WTC11 (cell line): ENCODE data around the gene CACNA2D4. TPM values are rescaled to one million over a fixed set of nuclear protein-coding genes. Genes with fewer than 3 reads are reported as not detected.

ENCODE experiments used
- ATAC-seq: fragments of 200-7000 bp; cut with Tn5 transposase; 2 replicates; pipeline ENCODE4 v1.10.0; 2021; ENCODE audit warnings: mild to moderate bottlenecking, moderate library complexity
- CTCF ChIA-PET: fragments of 300-600 bp; sonication (Branson Sonifier 250); formaldehyde crosslinking; loops from one replicate; lab custom pipeline; 2021; ENCODE audit warnings: antibody characterized with exemption; lab: Charles Lee
- POLR2A ChIA-PET: fragments of 350-600 bp; sonication (Branson Sonifier 250); formaldehyde crosslinking; loops from one replicate; lab custom pipeline; 2021; ENCODE audit warnings: antibody characterized with exemption; lab: Charles Lee
- DNase-seq: peaks from one replicate; pipeline ENCODE4 v3.0.0; 2021; ENCODE audit warnings: low spot score
- H3K27ac Mint-ChIP-seq: 2 replicates; pipeline ENCODE4 v1.8.0; 2021; ENCODE audit warnings: mixed read lengths
- H3K27me3 Mint-ChIP-seq: 2 replicates; pipeline ENCODE4 v1.8.0; 2021; ENCODE audit warnings: low read depth, mild to moderate bottlenecking, moderate library complexity, mixed read lengths
- H3K36me3 Mint-ChIP-seq: 2 replicates; pipeline ENCODE4 v1.8.0; 2021; ENCODE audit warnings: mixed read lengths
- H3K4me1 Mint-ChIP-seq: 2 replicates; pipeline ENCODE4 v1.8.0; 2022; ENCODE audit warnings: mixed read lengths
- H3K4me3 Mint-ChIP-seq: 2 replicates; pipeline ENCODE4 v1.8.0; 2021; ENCODE audit warnings: mild to moderate bottlenecking, moderate library complexity, mixed read lengths
- H3K9me3 Mint-ChIP-seq: 2 replicates; pipeline ENCODE4 v1.8.0; 2021; ENCODE audit warnings: mixed read lengths
- CBFB ChIP-seq: sonication (generic); formaldehyde crosslinking; IDR thresholded peaks from 2 replicates; pipeline ENCODE4 v1.8.1; 2022; ENCODE audit warnings: mild to moderate bottlenecking, low read depth, missing genetic modification reagents
- CREB1 ChIP-seq: sonication (generic); formaldehyde crosslinking; IDR thresholded peaks from 2 replicates; pipeline ENCODE4 v1.8.0; 2023; ENCODE audit warnings: mild to moderate bottlenecking, missing genetic modification reagents
- CREM ChIP-seq: sonication (generic); formaldehyde crosslinking; IDR thresholded peaks from 2 replicates; pipeline ENCODE4 v1.8.1; 2022; ENCODE audit warnings: mild to moderate bottlenecking, missing genetic modification reagents, moderate library complexity
- ESRRA ChIP-seq: sonication (generic); formaldehyde crosslinking; IDR thresholded peaks from 2 replicates; pipeline ENCODE4 v1.8.1; 2022; ENCODE audit warnings: mild to moderate bottlenecking, missing genetic modification reagents, borderline replicate concordance
- ETV6 ChIP-seq: sonication (generic); formaldehyde crosslinking; IDR thresholded peaks from 2 replicates; pipeline ENCODE4 v1.8.1; 2022; ENCODE audit warnings: mild to moderate bottlenecking, missing genetic modification reagents
- FOXK1 ChIP-seq: sonication (generic); formaldehyde crosslinking; IDR thresholded peaks from 2 replicates; pipeline ENCODE4 v1.8.0; 2022; ENCODE audit warnings: mild to moderate bottlenecking, moderate library complexity, missing genetic modification reagents
- IRF2 ChIP-seq: sonication (generic); formaldehyde crosslinking; IDR thresholded peaks from 2 replicates; pipeline ENCODE4 v1.8.0; 2022; ENCODE audit warnings: low read depth, missing genetic modification reagents, borderline replicate concordance
- JAZF1 ChIP-seq: fragments of 250-450 bp; sonication (Bioruptor Pico); IDR thresholded peaks from 2 replicates; pipeline ENCODE4 v1.9.0; 2021; ENCODE audit warnings: moderate library complexity, mild to moderate bottlenecking, inconsistent platforms
- KAT7 ChIP-seq: sonication (generic); formaldehyde crosslinking; IDR thresholded peaks from 2 replicates; pipeline ENCODE4 v1.8.1; 2023; ENCODE audit warnings: missing genetic modification reagents, mild to moderate bottlenecking, borderline replicate concordance
- MXD4 ChIP-seq: fragments of 250-450 bp; sonication (Bioruptor Pico); IDR thresholded peaks from 2 replicates; pipeline ENCODE4 v1.8.0; 2021; ENCODE audit warnings: mild to moderate bottlenecking, moderate library complexity, borderline replicate concordance
- NFE2L1 ChIP-seq: sonication (generic); formaldehyde crosslinking; IDR thresholded peaks from 2 replicates; pipeline ENCODE4 v1.8.1; 2023; ENCODE audit warnings: missing genetic modification reagents
- NR3C1 ChIP-seq: sonication (generic); formaldehyde crosslinking; conservative IDR thresholded peaks from 2 replicates; pipeline ENCODE4 v1.8.1; 2023; ENCODE audit warnings: low read depth, mild to moderate bottlenecking, missing genetic modification reagents
- ZNF219 ChIP-seq: sonication (generic); formaldehyde crosslinking; IDR thresholded peaks from 2 replicates; pipeline ENCODE4 v1.8.0; 2023; ENCODE audit warnings: missing genetic modification reagents, mild to moderate bottlenecking, borderline replicate concordance
- ZNF232 ChIP-seq: sonication (generic); formaldehyde crosslinking; IDR thresholded peaks from 2 replicates; pipeline ENCODE4 v1.8.0; 2022; ENCODE audit warnings: mild to moderate bottlenecking, missing genetic modification reagents
- ZNF263 ChIP-seq: sonication (generic); formaldehyde crosslinking; IDR thresholded peaks from 2 replicates; pipeline ENCODE4 v1.8.1; 2022; ENCODE audit warnings: low read depth, mild to moderate bottlenecking, moderate library complexity, missing genetic modification reagents
- total RNA-seq: library from RNA; stranded (reverse); gene quantifications from 3 replicates; pipeline ENCODE4 v1.2.3, GENCODE V29; 2021
- TF ChIP-seq, protein P1 (sequence below): sonication (generic); formaldehyde crosslinking; IDR thresholded peaks from 2 replicates; pipeline ENCODE4 v1.8.1; 2022; ENCODE audit warnings: mild to moderate bottlenecking, missing genetic modification reagents, moderate library complexity, borderline replicate concordance
- TF ChIP-seq, protein P2 (sequence below): sonication (generic); formaldehyde crosslinking; IDR thresholded peaks from 2 replicates; pipeline ENCODE4 v1.8.1; 2022; ENCODE audit warnings: low read depth, missing genetic modification reagents, borderline replicate concordance
- TF ChIP-seq, protein P3 (sequence below): sonication (generic); formaldehyde crosslinking; IDR thresholded peaks from 2 replicates; pipeline ENCODE4 v1.8.1; 2022; ENCODE audit warnings: mild to moderate bottlenecking, moderate library complexity, missing genetic modification reagents
- TF ChIP-seq, protein P4 (sequence below): sonication (generic); formaldehyde crosslinking; conservative IDR thresholded peaks from 2 replicates; pipeline ENCODE4 v1.8.1; 2023; ENCODE audit warnings: mild to moderate bottlenecking, low read depth, missing genetic modification reagents, moderate library complexity
- TF ChIP-seq, protein P5 (sequence below): sonication (generic); formaldehyde crosslinking; IDR thresholded peaks from 2 replicates; pipeline ENCODE4 v1.8.1; 2023; ENCODE audit warnings: mild to moderate bottlenecking, missing genetic modification reagents, borderline replicate concordance

The CACNA2D4 gene
- total RNA-seq, 1 experiment from 2014 or later, result 0.04 TPM

DNA sequence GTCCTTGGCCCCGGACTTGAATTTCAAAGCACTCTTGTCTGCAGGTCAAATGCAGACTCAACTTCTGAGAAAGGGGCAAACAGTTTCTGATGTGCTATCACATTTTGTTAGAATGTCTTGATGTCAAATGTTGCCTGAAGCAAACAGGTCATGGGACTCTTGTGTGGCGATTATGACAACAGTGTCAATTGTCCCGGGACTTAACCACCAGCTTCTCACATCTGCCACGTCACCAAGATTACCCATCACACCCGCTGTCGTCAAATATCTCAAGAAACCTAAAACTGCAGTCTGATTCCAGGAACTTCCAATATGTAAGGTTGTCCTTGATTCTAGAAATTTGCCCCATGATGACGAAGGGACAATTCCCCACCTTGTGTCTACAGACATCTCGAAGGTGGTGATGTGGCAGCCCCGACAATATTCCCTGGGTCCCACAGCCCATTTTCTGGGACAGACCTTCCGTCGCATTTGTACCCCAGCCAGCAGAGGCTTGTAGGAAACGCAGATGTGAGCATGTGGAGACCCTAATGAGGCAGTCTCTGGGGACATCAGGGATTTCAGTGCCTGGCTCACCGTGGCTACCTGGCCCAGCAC is 76.8 kb downstream of the CACNA2D4 start:
- DNase-seq (no peak), ATAC-seq (no peak)
- ChIA-PET CTCF (interaction anchor here (3.6 kb wide), 1 partner anchor 98 kb away, joined by 13 read pairs; no protein-coding TSS in a partner anchor), POLR2A (no interaction called here)
- H3K4me1 Mint-ChIP-seq, result peaks cover 41% of the 10 kb centered on the region
- no peaks in the 10 kb centered on the region for H3K27me3 Mint-ChIP-seq
- H3K4me3 Mint-ChIP-seq, result no peak overlapping the region
- TF ChIP-seq JAZF1 (CRISPR knock-in tag) (no peak), ESRRA (CRISPR knock-in tag) (no peak), KAT7 (CRISPR knock-in tag) (no peak), NFE2L1 (CRISPR knock-in tag) (no peak), CBFB (CRISPR knock-in tag) (no peak), FOXK1 (CRISPR knock-in tag) (no peak), MXD4 (CRISPR knock-in tag) (no peak), ETV6 (CRISPR knock-in tag) (no peak), ZNF219 (CRISPR knock-in tag) (no peak), NR3C1 (CRISPR knock-in tag) (no peak), IRF2 (no peak), ZNF263 (CRISPR knock-in tag) (no peak), ZNF232 (no peak), CREB1 (CRISPR knock-in tag) (no peak), CREM (CRISPR knock-in tag) (no peak)
- TF ChIP-seq, protein P1, sequence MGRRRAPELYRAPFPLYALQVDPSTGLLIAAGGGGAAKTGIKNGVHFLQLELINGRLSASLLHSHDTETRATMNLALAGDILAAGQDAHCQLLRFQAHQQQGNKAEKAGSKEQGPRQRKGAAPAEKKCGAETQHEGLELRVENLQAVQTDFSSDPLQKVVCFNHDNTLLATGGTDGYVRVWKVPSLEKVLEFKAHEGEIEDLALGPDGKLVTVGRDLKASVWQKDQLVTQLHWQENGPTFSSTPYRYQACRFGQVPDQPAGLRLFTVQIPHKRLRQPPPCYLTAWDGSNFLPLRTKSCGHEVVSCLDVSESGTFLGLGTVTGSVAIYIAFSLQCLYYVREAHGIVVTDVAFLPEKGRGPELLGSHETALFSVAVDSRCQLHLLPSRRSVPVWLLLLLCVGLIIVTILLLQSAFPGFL (CRISPR knock-in tag), result no peak
- TF ChIP-seq, protein P2, sequence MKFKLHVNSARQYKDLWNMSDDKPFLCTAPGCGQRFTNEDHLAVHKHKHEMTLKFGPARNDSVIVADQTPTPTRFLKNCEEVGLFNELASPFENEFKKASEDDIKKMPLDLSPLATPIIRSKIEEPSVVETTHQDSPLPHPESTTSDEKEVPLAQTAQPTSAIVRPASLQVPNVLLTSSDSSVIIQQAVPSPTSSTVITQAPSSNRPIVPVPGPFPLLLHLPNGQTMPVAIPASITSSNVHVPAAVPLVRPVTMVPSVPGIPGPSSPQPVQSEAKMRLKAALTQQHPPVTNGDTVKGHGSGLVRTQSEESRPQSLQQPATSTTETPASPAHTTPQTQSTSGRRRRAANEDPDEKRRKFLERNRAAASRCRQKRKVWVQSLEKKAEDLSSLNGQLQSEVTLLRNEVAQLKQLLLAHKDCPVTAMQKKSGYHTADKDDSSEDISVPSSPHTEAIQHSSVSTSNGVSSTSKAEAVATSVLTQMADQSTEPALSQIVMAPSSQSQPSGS (CRISPR knock-in tag), result no peak
- TF ChIP-seq, protein P3, sequence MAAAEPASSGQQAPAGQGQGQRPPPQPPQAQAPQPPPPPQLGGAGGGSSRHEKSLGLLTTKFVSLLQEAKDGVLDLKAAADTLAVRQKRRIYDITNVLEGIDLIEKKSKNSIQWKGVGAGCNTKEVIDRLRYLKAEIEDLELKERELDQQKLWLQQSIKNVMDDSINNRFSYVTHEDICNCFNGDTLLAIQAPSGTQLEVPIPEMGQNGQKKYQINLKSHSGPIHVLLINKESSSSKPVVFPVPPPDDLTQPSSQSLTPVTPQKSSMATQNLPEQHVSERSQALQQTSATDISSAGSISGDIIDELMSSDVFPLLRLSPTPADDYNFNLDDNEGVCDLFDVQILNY (CRISPR knock-in tag), result no peak
- TF ChIP-seq, protein P4, sequence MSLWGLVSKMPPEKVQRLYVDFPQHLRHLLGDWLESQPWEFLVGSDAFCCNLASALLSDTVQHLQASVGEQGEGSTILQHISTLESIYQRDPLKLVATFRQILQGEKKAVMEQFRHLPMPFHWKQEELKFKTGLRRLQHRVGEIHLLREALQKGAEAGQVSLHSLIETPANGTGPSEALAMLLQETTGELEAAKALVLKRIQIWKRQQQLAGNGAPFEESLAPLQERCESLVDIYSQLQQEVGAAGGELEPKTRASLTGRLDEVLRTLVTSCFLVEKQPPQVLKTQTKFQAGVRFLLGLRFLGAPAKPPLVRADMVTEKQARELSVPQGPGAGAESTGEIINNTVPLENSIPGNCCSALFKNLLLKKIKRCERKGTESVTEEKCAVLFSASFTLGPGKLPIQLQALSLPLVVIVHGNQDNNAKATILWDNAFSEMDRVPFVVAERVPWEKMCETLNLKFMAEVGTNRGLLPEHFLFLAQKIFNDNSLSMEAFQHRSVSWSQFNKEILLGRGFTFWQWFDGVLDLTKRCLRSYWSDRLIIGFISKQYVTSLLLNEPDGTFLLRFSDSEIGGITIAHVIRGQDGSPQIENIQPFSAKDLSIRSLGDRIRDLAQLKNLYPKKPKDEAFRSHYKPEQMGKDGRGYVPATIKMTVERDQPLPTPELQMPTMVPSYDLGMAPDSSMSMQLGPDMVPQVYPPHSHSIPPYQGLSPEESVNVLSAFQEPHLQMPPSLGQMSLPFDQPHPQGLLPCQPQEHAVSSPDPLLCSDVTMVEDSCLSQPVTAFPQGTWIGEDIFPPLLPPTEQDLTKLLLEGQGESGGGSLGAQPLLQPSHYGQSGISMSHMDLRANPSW (CRISPR knock-in tag), result no peak
- TF ChIP-seq, protein P5, sequence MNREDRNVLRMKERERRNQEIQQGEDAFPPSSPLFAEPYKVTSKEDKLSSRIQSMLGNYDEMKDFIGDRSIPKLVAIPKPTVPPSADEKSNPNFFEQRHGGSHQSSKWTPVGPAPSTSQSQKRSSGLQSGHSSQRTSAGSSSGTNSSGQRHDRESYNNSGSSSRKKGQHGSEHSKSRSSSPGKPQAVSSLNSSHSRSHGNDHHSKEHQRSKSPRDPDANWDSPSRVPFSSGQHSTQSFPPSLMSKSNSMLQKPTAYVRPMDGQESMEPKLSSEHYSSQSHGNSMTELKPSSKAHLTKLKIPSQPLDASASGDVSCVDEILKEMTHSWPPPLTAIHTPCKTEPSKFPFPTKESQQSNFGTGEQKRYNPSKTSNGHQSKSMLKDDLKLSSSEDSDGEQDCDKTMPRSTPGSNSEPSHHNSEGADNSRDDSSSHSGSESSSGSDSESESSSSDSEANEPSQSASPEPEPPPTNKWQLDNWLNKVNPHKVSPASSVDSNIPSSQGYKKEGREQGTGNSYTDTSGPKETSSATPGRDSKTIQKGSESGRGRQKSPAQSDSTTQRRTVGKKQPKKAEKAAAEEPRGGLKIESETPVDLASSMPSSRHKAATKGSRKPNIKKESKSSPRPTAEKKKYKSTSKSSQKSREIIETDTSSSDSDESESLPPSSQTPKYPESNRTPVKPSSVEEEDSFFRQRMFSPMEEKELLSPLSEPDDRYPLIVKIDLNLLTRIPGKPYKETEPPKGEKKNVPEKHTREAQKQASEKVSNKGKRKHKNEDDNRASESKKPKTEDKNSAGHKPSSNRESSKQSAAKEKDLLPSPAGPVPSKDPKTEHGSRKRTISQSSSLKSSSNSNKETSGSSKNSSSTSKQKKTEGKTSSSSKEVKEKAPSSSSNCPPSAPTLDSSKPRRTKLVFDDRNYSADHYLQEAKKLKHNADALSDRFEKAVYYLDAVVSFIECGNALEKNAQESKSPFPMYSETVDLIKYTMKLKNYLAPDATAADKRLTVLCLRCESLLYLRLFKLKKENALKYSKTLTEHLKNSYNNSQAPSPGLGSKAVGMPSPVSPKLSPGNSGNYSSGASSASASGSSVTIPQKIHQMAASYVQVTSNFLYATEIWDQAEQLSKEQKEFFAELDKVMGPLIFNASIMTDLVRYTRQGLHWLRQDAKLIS, result no peak
- no peak overlapping the region for H3K27ac Mint-ChIP-seq
- H3K9me3 Mint-ChIP-seq, result no peaks in the 10 kb centered on the region
- no peaks in the 10 kb centered on the region for H3K36me3 Mint-ChIP-seq
